Right renal cortex interstitium (tissue), 3 donors: ENCODE measurements around the gene LRRN2. TPM values are rescaled to one million over a fixed set of nuclear protein-coding genes. Genes with fewer than 3 reads are reported as not detected.
"Not testable (repeated sequence)": the region's sequence is repeated elsewhere in the genome, so short reads cannot be mapped to it uniquely, and the experiment has no call there.

Experiments used
- DNase-seq, 3 donors: peaks; one replicate each; pipeline ENCODE4 v3.0.0-alpha.2; 2013; ENCODE audit warnings: low read depth in 3 of 3, low spot score in 2 of 3
- polyA plus RNA-seq, 3 donors: library from polyadenylated mRNA; unstranded; fragments of 120-200 nt; gene quantifications; one replicate each; pipeline ENCODE4 v1.2.1, GENCODE V29; 2013; ENCODE audit not compliant: insufficient read length in 3 of 3

Gene LRRN2
- polyA plus RNA-seq = 10 to 100 TPM; 10.6 to 10.7 (median 10.6) TPM

GRCh38 chr1:204685236-204686006, at the start of gene LRRN2:
Gene LRRN2, minus strand, starts transcription at chr1:204685738. Its CDS starts 65,746 bp downstream, at chr1:204619992.
- DNase-seq = no peak

- no peak for DNase-seq
These were observed 49.5 kb upstream of the LRRN2 start for GRCh38 chr1:204735042-204735441.

- DNase-seq = no peak
These were observed 48.5 kb upstream of the LRRN2 start for GRCh38 chr1:204733869-204734596.

GRCh38 chr1:204733289-204733688, 47.8 kb upstream of the LRRN2 start:
- DNase-seq = no peak

GRCh38 chr1:204731985-204732575, 46.5 kb upstream of the LRRN2 start:
- DNase-seq = no peak

- DNase-seq = no peak
These were observed 46.0 kb upstream of the LRRN2 start for GRCh38 chr1:204731509-204731908.

GRCh38 chr1:204730826-204731459, 45.4 kb upstream of the LRRN2 start:
- no peak for DNase-seq

- DNase-seq = no peak
These were observed 44.0 kb upstream of the LRRN2 start for GRCh38 chr1:204729516-204729915.

- DNase-seq = no peak
These were observed 42.9 kb upstream of the LRRN2 start for GRCh38 chr1:204728456-204728855.

- DNase-seq = no peak
These were observed 42.5 kb upstream of the LRRN2 start for GRCh38 chr1:204728045-204728444.

- not testable (repeated sequence) for DNase-seq
These were observed 41.9 kb upstream of the LRRN2 start for GRCh38 chr1:204727438-204727837.

- DNase-seq = no peak
These were observed 40.9 kb upstream of the LRRN2 start for GRCh38 chr1:204726478-204726877.

- no peak for DNase-seq
These were observed 40.4 kb upstream of the LRRN2 start for GRCh38 chr1:204725821-204726448.

- DNase-seq = no peak
These were observed 37.7 kb upstream of the LRRN2 start for GRCh38 chr1:204723131-204723787.

GRCh38 chr1:204721373-204722055, 36.0 kb upstream of the LRRN2 start:
- DNase-seq = no peak

- no peak for DNase-seq
These were observed 31.1 kb upstream of the LRRN2 start for GRCh38 chr1:204716660-204717059.

- DNase-seq = no peak
These were observed 29.4 kb upstream of the LRRN2 start for GRCh38 chr1:204714861-204715511.

- no peak for DNase-seq
These were observed 28.8 kb upstream of the LRRN2 start for GRCh38 chr1:204714194-204714860.
